Body of pancreas (tissue), 4 donors: ENCODE results near the gene TTLL9. TPM values are rescaled to one million over a fixed set of nuclear protein-coding genes. Genes with fewer than 3 reads are reported as not detected.

Experiments used
- ATAC-seq: fragments of 150-250 bp; one replicate; pipeline ENCODE4 v1.9.1; 2016
- DNase-seq, 4 donors: peaks; one replicate each; pipeline ENCODE4 v3.0.0-alpha.2; 2019
- H3K27ac ChIP-seq, 4 donors: fragments of 200-600 bp; sonication (generic); 1 replicate in 3 of 4; 2 replicates in 1 of 4; pipeline versions ENCODE4 v1.5.1 to v1.6.1; 2016 to 2019; ENCODE audit warnings: mild to moderate bottlenecking in 1 of 4, mixed read lengths in 1 of 4, moderate library complexity in 1 of 4
- H3K27me3 ChIP-seq, 2 donors: fragments of 200-600 bp; sonication (generic); one replicate each; pipeline ENCODE4 v1.6.0; 2016; ENCODE audit warnings: mild to moderate bottlenecking in 1 of 2
- H3K36me3 ChIP-seq, 2 donors: fragments of 200-600 bp; sonication (generic); replicated peaks in 1 of 2; 2 replicates each; pipeline ENCODE4 v1.5.1; 2016; ENCODE audit warnings: low read depth in 2 of 2; ENCODE audit not compliant: insufficient read depth in 1 of 2
- H3K4me1 ChIP-seq: fragments of 200-600 bp; sonication (generic); one replicate; pipeline ENCODE4 v1.6.0; 2016
- H3K4me3 ChIP-seq, 2 donors: fragments of 200-600 bp; sonication (generic); 1 replicate in 1 of 2; 2 replicates in 1 of 2; pipeline ENCODE4 v1.5.1; 2016 to 2019
- H3K9me3 ChIP-seq, 3 donors: fragments of 200-600 bp; sonication (generic); 1 replicate in 2 of 3; 2 replicates in 1 of 3; pipeline ENCODE4 v1.5.1; 2016
- POLR2A ChIP-seq, 3 donors: fragments of 450-650 bp; IDR thresholded peaks; one replicate each; pipeline ENCODE4 v1.6.1; 2016; ENCODE audit warnings: antibody characterized with exemption in 3 of 3, mild to moderate bottlenecking in 2 of 3
- WGBS, 2 donors: methylation state at CpG; one replicate each; pipeline ENCODE4 v1.1.5; 2017; 5-methylcytosine and 5-hydroxymethylcytosine counted together
- intact Hi-C: fragments of 100-400 bp; cut with DNase I; formaldehyde crosslinking; loops from one replicate; pipeline ENCODE4 v1.15.1; 2023
- total RNA-seq, 2 donors: library from RNA; depleted of rRNA; stranded (reverse); fragments of >200 nt; gene quantifications; one replicate each; pipeline ENCODE4 v1.1.0, GENCODE V29; 2016
- TF ChIP-seq, protein P1 (sequence below), 7 experiments: fragments of 450-650 bp in 4 of 7; fragments of 200-600 bp in 3 of 7; sonication (generic) in 3 of 7; IDR thresholded peaks; one replicate each; pipeline ENCODE4 v1.5.1; 2016 to 2019; ENCODE audit warnings: antibody characterized with exemption in 7 of 7

The TTLL9 gene
- total RNA-seq, 2 donors from 2014 or later = 0.52 to 0.99 TPM

- Histone ChIP-seq H3K27ac (no peak overlapping the region), H3K4me3 (no peak overlapping the region)
- intact Hi-C loops = no loop called here
These were observed 39.0 kb downstream of the TTLL9 start for GRCh38 chr20:31909253-31910070.

DNA sequence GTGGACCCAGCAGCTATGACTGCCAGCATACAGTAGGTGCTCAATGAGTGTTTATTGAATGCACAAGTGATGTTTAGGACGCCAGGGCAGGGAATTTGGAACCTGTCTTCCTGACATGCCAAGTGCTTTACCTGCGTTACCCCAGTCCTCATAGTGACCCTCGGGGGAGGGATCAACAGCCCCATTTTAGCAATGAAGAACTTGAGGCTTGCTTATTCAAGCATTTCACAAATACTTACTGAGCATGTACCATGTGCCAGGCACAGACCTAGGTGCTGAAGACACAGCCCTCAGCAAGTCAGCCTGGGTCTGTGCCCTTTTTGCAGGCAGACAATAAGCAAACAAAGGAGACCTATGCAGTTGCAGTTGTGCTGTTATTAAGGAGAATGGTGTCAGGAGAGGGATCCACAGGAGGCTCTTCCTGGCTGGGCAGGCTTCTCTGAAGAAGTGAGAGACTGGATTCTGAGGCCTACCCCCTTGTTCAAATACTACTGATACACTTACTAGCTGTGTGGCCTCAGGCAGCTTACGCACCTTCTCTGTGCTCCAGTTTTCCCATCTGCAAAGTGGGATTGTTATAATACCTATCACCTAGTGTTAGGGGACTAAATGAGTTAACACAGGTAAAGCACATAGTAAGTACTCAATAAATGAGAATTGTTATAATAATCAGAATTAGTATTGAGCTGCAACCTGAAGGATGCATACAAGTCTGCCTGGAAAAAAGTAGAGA, 39.8 kb downstream of the TTLL9 start:
- H3K27me3 ChIP-seq = no peaks in the 10 kb centered on the region
- no peak overlapping the region for H3K27ac ChIP-seq
- ATAC-seq (no peak), DNase-seq (no peak)
- H3K9me3 ChIP-seq = no peaks in the 10 kb centered on the region
- H3K36me3 ChIP-seq = no peaks in the 10 kb centered on the region
- no peak overlapping the region for H3K4me3 ChIP-seq
- WGBS, 2 donors = 74 to 75% methylated on average over 3 to 4 of the region's 4 CpGs
- no peak for TF ChIP-seq POLR2A (IDR thresholded peaks at IDR 0.05)
- TF ChIP-seq, protein P1, sequence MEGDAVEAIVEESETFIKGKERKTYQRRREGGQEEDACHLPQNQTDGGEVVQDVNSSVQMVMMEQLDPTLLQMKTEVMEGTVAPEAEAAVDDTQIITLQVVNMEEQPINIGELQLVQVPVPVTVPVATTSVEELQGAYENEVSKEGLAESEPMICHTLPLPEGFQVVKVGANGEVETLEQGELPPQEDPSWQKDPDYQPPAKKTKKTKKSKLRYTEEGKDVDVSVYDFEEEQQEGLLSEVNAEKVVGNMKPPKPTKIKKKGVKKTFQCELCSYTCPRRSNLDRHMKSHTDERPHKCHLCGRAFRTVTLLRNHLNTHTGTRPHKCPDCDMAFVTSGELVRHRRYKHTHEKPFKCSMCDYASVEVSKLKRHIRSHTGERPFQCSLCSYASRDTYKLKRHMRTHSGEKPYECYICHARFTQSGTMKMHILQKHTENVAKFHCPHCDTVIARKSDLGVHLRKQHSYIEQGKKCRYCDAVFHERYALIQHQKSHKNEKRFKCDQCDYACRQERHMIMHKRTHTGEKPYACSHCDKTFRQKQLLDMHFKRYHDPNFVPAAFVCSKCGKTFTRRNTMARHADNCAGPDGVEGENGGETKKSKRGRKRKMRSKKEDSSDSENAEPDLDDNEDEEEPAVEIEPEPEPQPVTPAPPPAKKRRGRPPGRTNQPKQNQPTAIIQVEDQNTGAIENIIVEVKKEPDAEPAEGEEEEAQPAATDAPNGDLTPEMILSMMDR (IDR thresholded peaks at IDR 0.05) = no peak
- H3K4me1 ChIP-seq = no peaks in the 10 kb centered on the region
- intact Hi-C loops = no loop called here

More at GRCh38 chr20:31909253-31910070, 39.0 kb downstream of the TTLL9 start:
- no peak for DNase-seq
- 81 to 82% methylated on average over 15 to 17 of the region's 17 CpGs for WGBS, 2 donors
- Histone ChIP-seq H3K4me1 (no peaks in the 10 kb centered on the region), H3K27me3 (no peaks in the 10 kb centered on the region), H3K36me3 (no peaks in the 10 kb centered on the region), H3K9me3 (no peaks in the 10 kb centered on the region)
- no peak for ATAC-seq
- TF ChIP-seq, protein P1 (IDR thresholded peaks at IDR 0.05) = no peak
- no peak for TF ChIP-seq POLR2A (IDR thresholded peaks at IDR 0.05)

- 69 to 81% methylated on average over 12 to 15 of the region's 15 CpGs for WGBS, 2 donors
- Histone ChIP-seq H3K9me3 (no peaks in the 10 kb centered on the region), H3K4me1 (no peaks in the 10 kb centered on the region), H3K27me3 (no peaks in the 10 kb centered on the region), H3K36me3 (no peaks in the 10 kb centered on the region), H3K4me3 (no peak overlapping the region), H3K27ac (no peak overlapping the region)
- intact Hi-C loops = no loop called here
- TF ChIP-seq POLR2A (IDR thresholded peaks at IDR 0.05) = no peak
- TF ChIP-seq, protein P1 (IDR thresholded peaks at IDR 0.05) = no peak
- no peak for DNase-seq
- ATAC-seq = no peak
These were observed 43.2 kb downstream of the TTLL9 start for GRCh38 chr20:31913431-31914157.

GRCh38 chr20:31914170-31914569, 43.7 kb downstream of the TTLL9 start:
- no peaks in the 10 kb centered on the region for H3K36me3 ChIP-seq
- no peak overlapping the region for H3K27ac ChIP-seq
- no peak overlapping the region for H3K4me3 ChIP-seq
- H3K27me3 ChIP-seq = no peaks in the 10 kb centered on the region
- no peak for TF ChIP-seq POLR2A (IDR thresholded peaks at IDR 0.05)
- TF ChIP-seq, protein P1 (IDR thresholded peaks at IDR 0.05) = no peak
- no peak for DNase-seq
- no peaks in the 10 kb centered on the region for H3K9me3 ChIP-seq
- ATAC-seq = no peak
- intact Hi-C loops = no loop called here
- no peaks in the 10 kb centered on the region for H3K4me1 ChIP-seq
- WGBS, 2 donors = 75 to 77% methylated on average over 5 of the region's 5 CpGs
